Smooth muscle cell (in vitro differentiated cells): ENCODE results near the gene PLXDC2. TPM values are rescaled to one million over a fixed set of nuclear protein-coding genes. Genes with fewer than 3 reads are reported as not detected.

Source experiments
- DNase-seq: peaks from one replicate; lab custom pipeline; 2025; ENCODE audit not compliant: unreplicated experiment; lab: John Stamatoyannopoulos, UW
- H2AFZ ChIP-seq: fragments of 200-600 bp; sonication (generic); 2 replicates; pipeline ENCODE4 v1.6.0; 2016; ENCODE audit warnings: antibody characterized with exemption, low read depth, mild to moderate bottlenecking
- H3F3A ChIP-seq: fragments of 200-600 bp; sonication (generic); 2 replicates; pipeline ENCODE4 v1.6.0; 2017; ENCODE audit warnings: antibody characterized with exemption, low read depth
- H3K27ac ChIP-seq: fragments of 200-600 bp; sonication (generic); 2 replicates; pipeline ENCODE4 v1.5.1; 2016; ENCODE audit warnings: low read depth, mild to moderate bottlenecking
- H3K27me3 ChIP-seq: fragments of 200-600 bp; sonication (generic); 2 replicates; pipeline ENCODE4 v1.6.1; 2016; ENCODE audit warnings: low read depth, mild to moderate bottlenecking
- H3K36me3 ChIP-seq: fragments of 200-600 bp; sonication (generic); 2 replicates; pipeline ENCODE4 v1.5.1; 2016; ENCODE audit warnings: low read depth
- H3K4me1 ChIP-seq: fragments of 200-600 bp; sonication (generic); 2 replicates; pipeline ENCODE4 v1.5.1; 2016; ENCODE audit warnings: low read depth
- H3K4me2 ChIP-seq: fragments of 200-600 bp; sonication (generic); 2 replicates; pipeline ENCODE4 v1.6.0; 2016; ENCODE audit warnings: mild to moderate bottlenecking
- H3K4me3 ChIP-seq: fragments of 200-600 bp; sonication (generic); 2 replicates; pipeline ENCODE4 v1.5.1; 2016; ENCODE audit warnings: mild to moderate bottlenecking
- H3K79me2 ChIP-seq: fragments of 200-600 bp; sonication (generic); 2 replicates; pipeline ENCODE4 v1.6.0; 2016; ENCODE audit warnings: low read depth, mild to moderate bottlenecking
- H3K9ac ChIP-seq: fragments of 200-600 bp; sonication (generic); 2 replicates; pipeline ENCODE4 v1.6.0; 2016; ENCODE audit warnings: low read depth
- H3K9me3 ChIP-seq: fragments of 200-600 bp; sonication (generic); replicated peaks from 2 replicates; pipeline ENCODE4 v1.5.1; 2016; ENCODE audit warnings: low read depth
- H4K20me1 ChIP-seq: fragments of 200-600 bp; sonication (generic); 2 replicates; pipeline ENCODE4 v1.6.0; 2016; ENCODE audit warnings: low read depth
- WGBS: methylation state at CpG from one replicate; pipeline ENCODE4 v1.1.7; 2016; ENCODE audit warnings: low lambda C conversion rate; 5-methylcytosine and 5-hydroxymethylcytosine counted together
- polyA plus RNA-seq: library from polyadenylated mRNA; unstranded; fragments of >200 nt; fragmentation: Nextera tagmentation; extraction: Ambion mirVana; gene quantifications from 2 replicates; pipeline ENCODE4 v1.2.1, GENCODE V29; 2016
- total RNA-seq: library from RNA; depleted of rRNA; stranded (reverse); fragments of >200 nt; gene quantifications from 2 replicates; pipeline ENCODE4 v1.2.3, GENCODE V29; 2014
- TF ChIP-seq, protein P1 (sequence below): fragments of 200-600 bp; sonication (generic); IDR thresholded peaks from 2 replicates; pipeline ENCODE4 v1.5.1; 2017; ENCODE audit warnings: borderline replicate concordance, mild to moderate bottlenecking, antibody characterized with exemption; ENCODE audit not compliant: insufficient read depth, poor library complexity, severe bottlenecking

PLXDC2 gene
- total and polyA plus RNA-seq, 2 experiments from 2014 or later, result 7.3 to 24.9 TPM

DNA sequence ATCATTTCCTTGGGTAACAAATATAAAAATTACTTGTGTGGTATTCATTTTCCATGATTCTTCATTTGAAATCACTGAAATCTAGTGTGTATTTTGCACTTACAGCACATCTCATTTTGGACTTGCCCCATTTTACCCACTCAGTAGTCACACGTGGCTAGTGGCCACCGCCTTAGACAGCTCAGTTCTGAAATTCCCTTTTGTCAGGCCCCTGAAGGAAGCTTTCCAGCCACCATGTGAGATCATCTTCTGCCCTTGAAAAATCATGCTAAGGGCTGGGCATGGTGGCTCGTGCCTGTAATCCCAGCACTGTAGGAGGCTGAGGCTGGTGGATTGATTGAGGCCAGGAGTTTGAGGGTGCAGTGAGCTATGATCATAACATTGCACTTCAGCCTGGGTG, 79.3 kb downstream of the PLXDC2 start:
- Histone ChIP-seq H3K27ac (no peak overlapping the region), H3K9me3 (no peaks in the 10 kb centered on the region), H3K4me2 (no peak overlapping the region), H3K4me3 (no peak overlapping the region), H3K79me2 (no peaks in the 10 kb centered on the region), H3F3A (no peaks in the 10 kb centered on the region), H3K4me1 (peaks cover 11% of the 10 kb centered on the region), H3K36me3 (no peaks in the 10 kb centered on the region), H4K20me1 (peaks cover 2% of the 10 kb centered on the region), H3K27me3 (no peaks in the 10 kb centered on the region), H3K9ac (no peak overlapping the region), H2AFZ (no peak overlapping the region)
- no peak for DNase-seq
- TF ChIP-seq, protein P1, sequence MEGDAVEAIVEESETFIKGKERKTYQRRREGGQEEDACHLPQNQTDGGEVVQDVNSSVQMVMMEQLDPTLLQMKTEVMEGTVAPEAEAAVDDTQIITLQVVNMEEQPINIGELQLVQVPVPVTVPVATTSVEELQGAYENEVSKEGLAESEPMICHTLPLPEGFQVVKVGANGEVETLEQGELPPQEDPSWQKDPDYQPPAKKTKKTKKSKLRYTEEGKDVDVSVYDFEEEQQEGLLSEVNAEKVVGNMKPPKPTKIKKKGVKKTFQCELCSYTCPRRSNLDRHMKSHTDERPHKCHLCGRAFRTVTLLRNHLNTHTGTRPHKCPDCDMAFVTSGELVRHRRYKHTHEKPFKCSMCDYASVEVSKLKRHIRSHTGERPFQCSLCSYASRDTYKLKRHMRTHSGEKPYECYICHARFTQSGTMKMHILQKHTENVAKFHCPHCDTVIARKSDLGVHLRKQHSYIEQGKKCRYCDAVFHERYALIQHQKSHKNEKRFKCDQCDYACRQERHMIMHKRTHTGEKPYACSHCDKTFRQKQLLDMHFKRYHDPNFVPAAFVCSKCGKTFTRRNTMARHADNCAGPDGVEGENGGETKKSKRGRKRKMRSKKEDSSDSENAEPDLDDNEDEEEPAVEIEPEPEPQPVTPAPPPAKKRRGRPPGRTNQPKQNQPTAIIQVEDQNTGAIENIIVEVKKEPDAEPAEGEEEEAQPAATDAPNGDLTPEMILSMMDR, result no peak
- 87% methylated on average over 3 of the region's 3 CpGs for WGBS

DNA sequence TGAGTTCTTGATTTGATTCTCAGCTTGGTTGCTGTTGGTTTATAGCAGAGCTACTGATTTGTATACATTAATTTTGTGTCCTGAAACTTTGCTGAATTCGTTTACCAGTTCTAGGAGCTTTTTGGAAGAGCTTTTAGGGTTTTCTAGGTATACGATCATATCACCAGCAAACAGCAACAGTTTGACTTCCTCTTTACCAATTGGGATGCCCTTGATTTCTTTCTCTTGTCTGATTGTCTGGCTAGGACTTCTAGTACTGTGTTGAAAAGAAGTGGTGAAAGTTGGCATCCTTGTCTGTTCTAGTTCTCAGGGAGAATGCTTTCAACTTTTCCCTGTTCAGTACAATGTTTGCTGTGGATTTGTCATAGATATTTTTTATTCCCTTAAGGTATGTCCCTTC, 86.2 kb downstream of the PLXDC2 start:
- H3K4me2 ChIP-seq, result no peak overlapping the region
- no peak overlapping the region for H3K27ac ChIP-seq
- no peaks in the 10 kb centered on the region for H4K20me1 ChIP-seq
- no peak overlapping the region for H3K9ac ChIP-seq
- no peaks in the 10 kb centered on the region for H3K79me2 ChIP-seq
- TF ChIP-seq, protein P1, result no peak
- H3K4me1 ChIP-seq, result no peaks in the 10 kb centered on the region
- no peak for DNase-seq
- H3K27me3 ChIP-seq, result no peaks in the 10 kb centered on the region
- H3F3A ChIP-seq, result no peaks in the 10 kb centered on the region
- no peak overlapping the region for H3K4me3 ChIP-seq
- no peaks in the 10 kb centered on the region for H3K36me3 ChIP-seq
- 89% methylated on average over 2 of the region's 2 CpGs for WGBS
- no peak overlapping the region for H2AFZ ChIP-seq
- H3K9me3 ChIP-seq, result no peaks in the 10 kb centered on the region

DNA sequence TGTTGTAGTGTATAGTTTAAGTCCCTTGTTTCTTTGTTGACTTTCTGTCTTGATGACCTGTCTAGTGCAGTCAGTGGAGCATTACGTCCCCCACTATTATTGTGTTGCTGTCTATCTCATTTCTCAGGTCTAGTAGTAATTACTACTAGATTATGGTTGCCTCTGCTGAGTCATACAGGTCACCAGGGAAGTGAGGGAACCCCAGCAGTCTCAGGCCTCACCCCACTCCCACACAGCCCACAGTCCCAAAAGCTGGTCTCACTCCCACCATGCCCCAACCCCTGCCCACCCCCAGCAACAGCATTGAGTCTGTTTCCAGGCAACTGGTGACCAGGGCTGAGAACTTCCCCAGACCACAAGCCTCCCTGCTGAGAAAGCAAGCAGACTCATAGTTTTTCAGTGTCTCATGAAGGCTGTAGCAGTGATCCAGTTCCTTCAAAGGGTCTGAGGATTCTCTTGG, 88.0 kb downstream of the PLXDC2 start:
- Histone ChIP-seq H3K27ac (peak overlapping the region; percentile 88), H3K9ac (peak overlapping the region; percentile 45), H2AFZ (no peak overlapping the region), H3K27me3 (no peaks in the 10 kb centered on the region), H3K4me3 (no peak overlapping the region), H3K36me3 (no peaks in the 10 kb centered on the region), H3K79me2 (no peaks in the 10 kb centered on the region), H4K20me1 (no peaks in the 10 kb centered on the region), H3K4me1 (no peaks in the 10 kb centered on the region), H3F3A (no peaks in the 10 kb centered on the region), H3K4me2 (peak overlapping the region; percentile 34), H3K9me3 (no peaks in the 10 kb centered on the region)
- TF ChIP-seq, protein P1, result no peak
- no peak for DNase-seq
- 29% methylated on average over 1 of the region's 1 CpG for WGBS

- WGBS, result 94% methylated on average over 5 of the region's 5 CpGs
- TF ChIP-seq, protein P1, result no peak
- no peak overlapping the region for H3K4me3 ChIP-seq
- H3K36me3 ChIP-seq, result no peaks in the 10 kb centered on the region
- no peak overlapping the region for H3K4me2 ChIP-seq
- no peak overlapping the region for H3K27ac ChIP-seq
- no peak for DNase-seq
- H2AFZ ChIP-seq, result no peak overlapping the region
- no peaks in the 10 kb centered on the region for H3K9me3 ChIP-seq
- H4K20me1 ChIP-seq, result no peaks in the 10 kb centered on the region
- no peaks in the 10 kb centered on the region for H3K79me2 ChIP-seq
- no peaks in the 10 kb centered on the region for H3F3A ChIP-seq
- H3K27me3 ChIP-seq, result no peaks in the 10 kb centered on the region
- no peak overlapping the region for H3K9ac ChIP-seq
- H3K4me1 ChIP-seq, result no peaks in the 10 kb centered on the region
Measured at GRCh38 chr10:19906108-19906791, 90.0 kb downstream of the PLXDC2 start.
